Globus pallidus (tissue), 1 donor: Measurements from ENCODE around the gene PCOLCE2.

Source experiments
- DNase-seq: peaks from one replicate; pipeline ENCODE4 v3.0.0-alpha.2; 2015; ENCODE audit warnings: low spot score

PCOLCE2 gene

GRCh38 chr3:142866841-142867631, 21.8 kb downstream of the PCOLCE2 start:
- DNase-seq: no peak

DNA sequence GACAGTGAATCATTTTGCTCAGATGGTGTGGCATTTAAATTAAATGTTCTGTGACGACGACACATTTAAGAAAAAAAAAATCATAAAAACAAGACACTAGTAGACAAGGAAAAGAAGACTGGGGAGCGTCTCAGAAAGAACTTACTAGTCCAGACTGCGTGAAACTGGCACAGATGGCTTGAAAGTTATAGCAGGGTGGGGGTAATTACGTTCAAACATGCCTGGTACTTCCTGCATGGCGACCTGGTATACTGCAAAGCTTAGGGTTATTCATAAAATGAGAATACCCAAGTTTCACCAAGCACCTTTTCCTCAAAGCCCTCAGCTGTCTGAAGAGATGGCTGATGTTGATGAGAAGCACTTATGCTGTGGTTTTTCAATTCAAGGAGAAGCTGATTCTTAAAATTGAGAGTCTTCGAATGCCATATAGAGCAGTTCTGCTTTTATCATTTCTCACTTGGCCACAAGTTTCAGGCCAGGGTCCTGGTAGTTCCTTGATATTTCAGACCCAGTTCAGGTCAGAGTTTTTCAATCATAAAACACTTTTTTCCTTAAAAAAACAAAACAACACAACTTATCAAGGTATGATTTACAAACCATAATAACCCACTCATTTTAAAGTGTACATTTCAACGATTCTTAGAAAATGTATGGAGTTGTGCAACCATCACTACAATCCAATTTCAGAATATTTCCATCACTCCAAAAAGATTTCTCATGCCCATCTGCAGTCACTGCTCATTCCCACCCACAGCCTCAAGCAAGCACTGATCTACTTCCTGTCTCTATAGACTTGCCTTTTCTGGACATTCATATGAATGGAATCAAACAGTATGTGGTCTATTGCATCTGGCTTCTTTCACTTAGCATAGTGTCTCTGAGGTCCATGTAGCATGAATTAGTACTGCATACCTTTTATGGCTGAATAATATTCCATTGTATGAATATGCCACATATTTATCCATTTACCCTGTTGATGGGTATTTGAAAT, 24.7 kb downstream of the PCOLCE2 start:
- DNase-seq: no peak

GRCh38 chr3:142863010-142863817, 25.7 kb downstream of the PCOLCE2 start:
- no peak for DNase-seq

GRCh38 chr3:142861926-142862325, 27.0 kb downstream of the PCOLCE2 start:
- DNase-seq: no peak

GRCh38 chr3:142858043-142858442, 30.8 kb downstream of the PCOLCE2 start:
- DNase-seq: no peak

- DNase-seq: no peak
These were observed 31.8 kb downstream of the PCOLCE2 start for GRCh38 chr3:142857056-142857455.

DNA sequence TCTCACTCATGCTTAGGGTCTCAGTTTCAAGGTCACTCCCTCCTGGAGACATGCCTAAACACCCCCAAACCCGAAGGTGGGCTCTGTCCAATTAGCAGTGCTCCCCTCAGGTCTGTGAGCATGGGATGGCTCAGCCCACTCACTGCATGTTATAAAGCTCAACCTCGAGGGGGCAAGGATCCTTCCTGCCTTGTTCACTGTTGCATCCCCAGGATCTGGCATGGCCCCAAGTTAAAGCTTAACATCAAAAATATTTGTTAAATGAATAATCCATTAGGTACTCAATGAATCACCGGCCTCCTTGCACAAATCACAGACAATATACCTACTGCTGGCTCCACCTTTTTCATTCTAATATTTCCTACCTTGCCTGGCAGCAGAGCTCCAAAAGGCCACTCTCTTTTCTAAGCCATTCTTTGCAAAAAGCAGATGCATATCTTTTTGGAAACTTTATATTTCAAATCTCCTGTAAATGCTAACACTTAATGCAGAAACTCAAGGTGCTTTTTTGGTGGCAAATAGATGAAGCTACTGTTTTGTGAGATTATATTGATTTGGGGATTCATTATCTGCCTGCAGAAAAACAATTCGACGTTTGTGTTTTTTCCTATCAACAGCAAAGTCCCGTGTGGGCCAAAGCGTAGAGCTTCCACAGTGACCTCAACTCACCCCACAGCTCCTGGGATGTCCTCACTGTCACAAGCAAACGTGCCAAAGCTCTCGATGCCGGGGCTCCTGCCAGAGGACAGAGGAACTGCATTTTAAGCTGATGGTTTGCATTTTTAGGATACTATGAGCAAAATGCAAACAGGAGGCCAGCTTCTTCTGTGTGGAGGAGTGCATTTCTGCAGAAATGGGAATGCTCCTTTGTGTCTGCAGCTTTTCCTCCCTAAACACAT, 35.4 kb downstream of the PCOLCE2 start:
- DNase-seq: no peak

DNA sequence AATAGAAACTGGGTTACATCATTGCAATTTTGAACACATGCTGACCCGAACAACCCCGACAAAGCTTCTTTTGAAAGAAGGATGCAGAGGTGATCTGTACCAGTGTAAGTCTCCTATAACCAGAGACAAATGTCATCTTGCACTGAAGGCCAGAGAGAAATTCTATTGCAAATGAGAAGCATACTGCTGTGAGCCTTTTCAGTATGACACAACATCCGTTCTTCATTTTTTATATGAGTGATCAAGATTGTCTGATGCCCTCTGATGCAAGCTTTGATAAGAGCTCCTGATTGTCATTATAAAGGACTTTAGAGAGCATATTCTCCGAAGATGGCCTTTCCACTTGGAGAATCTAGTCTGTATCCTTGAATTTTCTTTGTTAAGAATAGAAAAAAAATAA, 36.9 kb downstream of the PCOLCE2 start:
- DNase-seq: no peak

GRCh38 chr3:142850395-142851023, 38.4 kb downstream of the PCOLCE2 start:
- DNase-seq: no peak

DNA sequence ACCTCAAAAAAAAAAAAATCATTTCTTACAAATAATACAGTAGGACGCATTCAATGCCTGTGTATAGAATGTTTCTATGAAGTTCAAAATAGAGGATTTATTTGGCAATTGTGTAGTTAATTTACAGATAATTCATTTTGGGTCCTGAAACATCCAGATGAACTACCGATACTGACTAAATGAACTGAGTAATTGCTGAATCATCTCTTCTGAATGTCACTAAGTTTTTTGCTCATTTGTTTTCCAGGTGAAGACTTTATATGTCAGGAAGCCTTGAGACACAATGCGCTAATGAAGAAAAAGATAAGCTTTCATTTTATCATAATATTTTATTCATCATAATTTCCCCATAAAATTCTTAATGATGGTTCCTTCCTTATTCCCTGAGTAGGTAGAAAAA, 39.7 kb downstream of the PCOLCE2 start:
- DNase-seq: no peak

GRCh38 chr3:142846779-142847577, 41.9 kb downstream of the PCOLCE2 start:
- DNase-seq: no peak

DNA sequence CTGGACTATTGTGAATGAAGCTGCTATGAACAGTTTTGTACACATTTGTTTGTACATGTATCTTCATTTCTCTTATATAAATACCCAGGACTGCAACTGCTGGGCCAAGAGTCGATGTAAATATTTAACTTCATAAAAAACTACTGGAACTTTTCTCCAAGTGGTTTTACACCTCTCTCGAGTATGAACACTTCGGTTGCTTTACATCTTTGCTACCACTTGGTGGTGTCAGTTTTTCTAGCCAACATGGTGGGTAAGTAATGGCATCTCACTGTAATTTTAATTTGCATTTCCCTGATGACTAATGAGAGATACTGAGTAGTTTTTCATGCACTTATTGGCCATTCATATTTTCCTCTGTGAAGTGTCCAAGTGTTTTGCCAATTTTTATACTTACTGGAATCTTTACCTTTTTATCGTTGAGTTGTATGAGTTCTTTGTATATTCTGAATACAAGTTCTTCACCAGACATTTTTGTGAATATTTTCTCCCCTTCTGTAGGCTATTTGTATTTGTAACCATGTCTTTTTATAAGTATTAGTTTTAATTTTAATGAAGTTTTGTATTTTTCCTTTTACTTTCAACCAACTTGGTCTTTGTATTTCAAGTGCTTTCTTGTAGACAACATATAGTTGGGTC, 44.4 kb downstream of the PCOLCE2 start:
- DNase-seq: no peak

GRCh38 chr3:142839831-142840230, 49.1 kb downstream of the PCOLCE2 start:
- no peak for DNase-seq

GRCh38 chr3:142837526-142837925, 51.4 kb downstream of the PCOLCE2 start:
- DNase-seq: no peak

DNA sequence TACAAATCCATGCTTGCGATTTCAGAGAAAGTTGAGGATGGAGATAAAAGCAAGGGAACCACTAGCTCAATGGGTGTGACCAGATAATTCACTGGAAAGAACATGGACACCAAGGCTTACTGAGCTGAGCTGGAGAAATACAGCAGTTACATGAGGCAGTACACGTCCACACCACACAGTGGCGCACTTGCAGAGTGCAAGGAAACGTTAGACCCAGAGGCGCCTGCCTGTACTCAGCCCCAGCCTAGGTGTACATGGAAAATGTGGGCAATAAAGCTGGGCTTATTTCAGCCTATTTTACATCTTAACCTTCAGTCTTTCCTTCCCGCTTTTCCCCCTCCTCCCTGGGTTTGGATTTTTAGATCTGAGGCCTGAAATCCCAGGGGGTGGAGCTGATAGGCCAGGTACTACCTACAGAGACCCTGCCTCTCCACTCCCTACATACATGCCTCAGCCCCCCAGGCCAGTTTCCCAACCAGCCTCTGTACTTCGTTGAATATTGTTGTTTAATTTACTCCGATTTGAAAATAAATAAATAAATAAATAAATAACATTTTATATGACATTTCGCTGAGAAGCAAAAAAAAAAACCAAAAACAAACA, 60.1 kb downstream of the PCOLCE2 start:
- peak; percentile 61 for DNase-seq

- DNase-seq: no peak
These were observed 69.7 kb downstream of the PCOLCE2 start for GRCh38 chr3:142819179-142819578.

GRCh38 chr3:142818651-142819050, 70.2 kb downstream of the PCOLCE2 start:
- no peak for DNase-seq

DNA sequence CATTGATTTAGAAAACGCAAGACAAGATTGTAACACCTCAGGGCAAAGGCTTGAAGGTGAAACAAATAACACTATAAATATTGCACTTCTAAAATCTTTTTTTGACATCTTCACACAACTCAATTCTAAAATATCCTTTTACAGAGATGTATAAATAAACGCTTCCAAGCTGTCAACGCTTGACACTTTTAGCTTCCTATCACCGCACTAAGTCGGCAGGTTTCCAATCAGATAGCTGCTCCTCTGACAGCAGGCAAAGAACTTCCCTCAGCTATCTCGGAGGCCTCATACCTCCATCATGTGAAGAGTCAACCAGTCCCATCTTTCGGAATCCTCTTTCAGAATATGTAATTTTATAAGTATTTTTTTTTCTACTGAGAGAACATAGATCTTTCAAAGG, 71.0 kb downstream of the PCOLCE2 start:
- DNase-seq: no peak

DNA sequence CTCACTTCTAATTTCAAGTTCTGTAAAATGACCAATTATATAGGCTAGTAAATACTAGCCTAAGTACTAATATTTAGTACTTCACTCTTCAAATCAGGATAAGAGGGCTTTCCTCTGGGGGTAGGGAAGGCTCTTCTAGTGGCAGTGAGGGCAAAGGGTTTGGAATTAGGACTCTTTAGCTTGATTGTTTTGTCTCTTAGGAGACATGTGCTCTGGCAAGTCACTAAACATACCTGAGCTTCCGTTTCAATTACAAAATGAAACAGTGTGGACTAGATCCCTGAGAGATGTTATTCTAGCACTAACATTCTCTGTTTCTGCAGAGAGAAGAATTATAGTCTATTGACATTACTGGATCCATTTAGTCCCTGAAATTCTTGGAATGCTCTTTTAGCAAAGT, 71.5 kb downstream of the PCOLCE2 start:
- DNase-seq: no peak
